Thyroid gland (tissue), 4 donors: ENCODE results near the gene LDLRAD4. TPM values are rescaled to one million over a fixed set of nuclear protein-coding genes. Genes with fewer than 3 reads are reported as not detected.

Source experiments
- DNase-seq, 2 donors: peaks; one replicate each; pipeline ENCODE4 v3.0.0-alpha.2; 2019
- H3K27ac ChIP-seq, 3 donors: fragments of 200-600 bp; sonication (generic); 1 replicate in 2 of 3; 2 replicates in 1 of 3; pipeline ENCODE4 v1.5.1; 2016 to 2019; ENCODE audit warnings: mild to moderate bottlenecking in 1 of 3, moderate library complexity in 1 of 3
- H3K27me3 ChIP-seq: fragments of 200-600 bp; sonication (generic); one replicate; pipeline ENCODE4 v1.5.1; 2019
- H3K36me3 ChIP-seq, 2 donors: fragments of 200-600 bp; sonication (generic); one replicate each; pipeline ENCODE4 v1.5.1; 2016 to 2019
- H3K4me1 ChIP-seq, 2 donors: fragments of 200-600 bp; sonication (generic); one replicate each; pipeline ENCODE4 v1.5.1; 2017 to 2019
- H3K4me3 ChIP-seq, 3 donors: fragments of 200-600 bp; sonication (generic); replicated peaks in 1 of 3; 1 replicate in 2 of 3; 2 replicates in 1 of 3; pipeline ENCODE4 v1.5.1; 2016; ENCODE audit warnings: mild to moderate bottlenecking in 1 of 3
- H3K9me3 ChIP-seq: fragments of 200-600 bp; sonication (generic); one replicate; pipeline ENCODE4 v1.5.1; 2017
- CTCF ChIP-seq, 6 experiments: fragments of 200-600 bp in 3 of 6; fragments of 450-650 bp in 3 of 6; sonication (generic) in 3 of 6; IDR thresholded peaks; one replicate each; pipeline ENCODE4 v1.5.1; 2016 to 2019; ENCODE audit warnings: antibody characterized with exemption in 6 of 6, mild to moderate bottlenecking in 2 of 6, inconsistent platforms in 1 of 6, moderate library complexity in 1 of 6
- POLR2A ChIP-seq, 2 donors: fragments of 450-650 bp; IDR thresholded peaks; one replicate each; pipeline ENCODE4 v1.6.1; 2017; ENCODE audit warnings: antibody characterized with exemption in 2 of 2, mild to moderate bottlenecking in 2 of 2, moderate library complexity in 1 of 2
- WGBS, 2 donors: methylation state at CpG; one replicate each; pipeline ENCODE4 v1.1.5; 2017; 5-methylcytosine and 5-hydroxymethylcytosine counted together
- intact Hi-C: fragments of 100-400 bp; cut with DNase I; formaldehyde crosslinking; loops from one replicate; pipeline ENCODE4 v1.15.1; 2023
- total RNA-seq, 4 donors: library from RNA; depleted of rRNA; stranded (reverse); fragments of >200 nt; gene quantifications; one replicate each; pipeline ENCODE4 v1.2.3, GENCODE V29; 2016

LDLRAD4 gene
- total RNA-seq, 4 donors from 2014 or later: 23.7 to 35.7 (median 29.7) TPM

GRCh38 chr18:13464432-13465123, 246.0 kb downstream of the LDLRAD4 start:
- 72 to 78% methylated on average over 14 of the region's 14 CpGs for WGBS, 2 donors
- intact Hi-C loops: no loop called here
- Histone ChIP-seq H3K36me3 (no peaks in the 10 kb centered on the region), H3K27me3 (no peaks in the 10 kb centered on the region), H3K9me3 (no peaks in the 10 kb centered on the region), H3K27ac (peak overlapping the region in 1 of 3 donors; percentile 16), H3K4me1 (peaks cover 0 to 5% of the 10 kb centered on the region in 2 donors), H3K4me3 (no peak overlapping the region)
- peak; percentile 29 to 34 for DNase-seq
- TF ChIP-seq POLR2A (IDR thresholded peaks at IDR 0.05) (no peak), CTCF (IDR thresholded peaks at IDR 0.05) (no peak)

DNA sequence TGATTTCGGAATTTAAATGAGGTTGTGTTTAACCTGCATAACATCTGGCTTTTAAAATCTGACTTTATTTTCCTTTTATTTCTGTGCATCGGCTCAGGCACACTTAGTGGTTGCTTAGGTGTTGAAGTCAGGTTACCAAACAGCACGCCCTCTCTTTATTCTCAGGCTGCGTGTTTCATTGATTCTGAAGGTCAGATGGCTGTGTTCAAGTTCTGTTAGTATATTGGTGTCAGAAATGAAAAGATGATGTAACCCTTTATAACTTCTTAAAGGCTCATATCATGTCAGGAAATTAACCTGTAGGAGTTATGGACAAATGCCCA, 246.5 kb downstream of the LDLRAD4 start:
- TF ChIP-seq POLR2A (IDR thresholded peaks at IDR 0.05): no peak
- no peak for TF ChIP-seq CTCF (IDR thresholded peaks at IDR 0.05)
- H3K4me3 ChIP-seq: no peak overlapping the region
- peaks cover 0 to 5% of the 10 kb centered on the region in 2 donors for H3K4me1 ChIP-seq
- 82% methylated on average over 4 of the region's 4 CpGs for WGBS, 2 donors
- H3K9me3 ChIP-seq: no peaks in the 10 kb centered on the region
- peak overlapping the region in 1 of 3 donors; percentile 16 for H3K27ac ChIP-seq
- DNase-seq: no peak
- H3K27me3 ChIP-seq: no peaks in the 10 kb centered on the region
- no peaks in the 10 kb centered on the region for H3K36me3 ChIP-seq
- intact Hi-C loops: no loop called here

GRCh38 chr18:13465476-13465875, 246.9 kb downstream of the LDLRAD4 start:
- 72 to 79% methylated on average over 5 of the region's 5 CpGs for WGBS, 2 donors
- no peak for DNase-seq
- peak overlapping the region in 2 of 3 donors; percentile 12 to 16 for H3K27ac ChIP-seq
- TF ChIP-seq POLR2A (IDR thresholded peaks at IDR 0.05) (no peak), CTCF (IDR thresholded peaks at IDR 0.05) (no peak)
- intact Hi-C loops: no loop called here
- peaks cover 0 to 5% of the 10 kb centered on the region in 2 donors for H3K4me1 ChIP-seq
- no peaks in the 10 kb centered on the region for H3K27me3 ChIP-seq
- no peaks in the 10 kb centered on the region for H3K36me3 ChIP-seq
- H3K4me3 ChIP-seq: no peak overlapping the region
- H3K9me3 ChIP-seq: no peaks in the 10 kb centered on the region

DNA sequence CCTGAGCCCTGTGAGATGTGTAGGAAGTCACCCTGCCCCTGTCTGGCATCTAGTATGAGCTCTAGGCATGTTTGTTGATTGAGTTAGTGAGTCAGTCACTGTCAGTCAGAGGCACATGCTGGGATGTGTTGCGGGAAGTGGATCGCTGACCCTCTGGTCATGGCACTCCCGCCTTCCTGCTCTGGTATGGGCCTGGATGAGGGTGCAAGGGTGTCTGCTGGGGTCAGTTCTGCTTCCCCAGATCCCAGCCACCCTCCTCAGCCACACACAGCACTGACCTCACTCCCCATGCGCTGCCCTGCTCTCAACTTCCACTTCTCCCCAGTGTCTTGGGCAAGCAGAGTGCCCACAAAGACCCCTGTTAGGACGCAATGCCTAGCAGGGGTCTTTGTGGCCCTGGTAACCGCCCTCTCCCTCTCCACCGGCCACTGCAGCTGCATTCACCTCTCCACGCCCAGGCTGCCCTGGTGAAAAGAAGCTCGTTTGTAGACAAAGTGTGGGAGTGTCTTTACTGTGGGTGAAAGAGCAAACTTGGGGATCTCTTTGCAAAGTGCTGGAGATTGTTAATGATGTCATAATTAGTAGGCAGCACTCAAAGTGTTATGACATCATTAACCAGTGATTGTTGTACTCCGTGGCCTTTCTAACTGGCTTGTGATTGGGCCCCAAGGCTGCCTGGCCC, 252.1 kb downstream of the LDLRAD4 start:
- no peaks in the 10 kb centered on the region for H3K9me3 ChIP-seq
- no peak overlapping the region for H3K4me3 ChIP-seq
- TF ChIP-seq CTCF (IDR thresholded peaks at IDR 0.05): no peak
- no peak for TF ChIP-seq POLR2A (IDR thresholded peaks at IDR 0.05)
- intact Hi-C loops: no loop called here
- no peaks in the 10 kb centered on the region for H3K36me3 ChIP-seq
- no peaks in the 10 kb centered on the region for H3K27me3 ChIP-seq
- H3K4me1 ChIP-seq: peaks cover 0 to 6% of the 10 kb centered on the region in 2 donors
- 91 to 94% methylated on average over 8 to 10 of the region's 10 CpGs for whole genome bisulfite sequencing, 2 donors
- no peak overlapping the region for H3K27ac ChIP-seq
- DNase-seq: no peak

DNA sequence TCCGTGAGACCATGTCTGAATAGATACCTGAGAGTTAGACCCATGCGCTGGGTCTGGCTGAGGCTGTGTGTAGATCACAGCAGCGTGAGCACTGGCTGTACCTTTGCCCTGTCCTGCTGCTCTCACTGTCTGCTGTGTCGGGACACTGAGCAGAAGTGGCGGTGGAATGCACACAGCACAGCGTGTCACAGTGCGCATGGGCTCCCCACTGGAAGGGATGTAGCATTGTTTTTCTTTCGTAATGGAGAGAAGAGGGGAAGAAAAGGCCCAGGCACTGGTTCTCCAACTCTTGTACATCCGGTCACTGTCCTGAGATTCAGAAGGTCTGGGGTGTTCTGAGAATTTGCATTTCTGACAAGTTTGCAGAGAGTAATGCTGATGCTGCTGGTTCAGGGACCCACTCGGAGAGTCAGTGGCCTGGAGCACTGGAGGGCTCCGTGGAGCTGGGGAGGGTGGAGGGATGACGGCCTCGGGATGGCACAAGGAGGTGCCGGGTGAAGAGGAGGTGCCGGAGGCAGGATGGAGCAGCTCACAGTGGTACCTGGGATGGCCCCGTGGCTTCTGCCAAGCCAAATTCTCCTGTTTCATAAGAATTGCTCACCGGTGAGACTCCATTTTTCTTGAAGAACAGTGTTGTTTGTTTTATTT, 252.8 kb downstream of the LDLRAD4 start:
- peak; percentile 21 to 50 for DNase-seq
- intact Hi-C loops: no loop called here
- Histone ChIP-seq H3K27me3 (no peaks in the 10 kb centered on the region), H3K9me3 (no peaks in the 10 kb centered on the region), H3K4me3 (no peak overlapping the region), H3K4me1 (peaks cover 0 to 6% of the 10 kb centered on the region in 2 donors), H3K27ac (no peak overlapping the region), H3K36me3 (no peaks in the 10 kb centered on the region)
- TF ChIP-seq CTCF (IDR thresholded peaks at IDR 0.05): no peak
- no peak for TF ChIP-seq POLR2A (IDR thresholded peaks at IDR 0.05)
- 57 to 58% methylated on average over 17 of the region's 17 CpGs for WGBS, 2 donors
